ENCODE results near the gene SHROOM3. TPM values are rescaled to one million over a fixed set of nuclear protein-coding genes. Genes with fewer than 3 reads are reported as not detected.

Gene SHROOM3
- total and polyA plus RNA-seq, 2 of the 13 experiments (the other 11 are each of a cell fraction or from before 2014, with no cell fraction given), result 0.01 TPM; not detected in 1

GRCh38 chr4:76585897-76586360, 150.9 kb downstream of the SHROOM3 start:
- no peaks in the 10 kb centered on the region for H3K36me3 ChIP-seq (replicated peaks in 1 of 2; ENCODE audit: control insufficient read depth in 1 of 2, insufficient read depth in 2 of 2, low read length in 2 of 2)
- peak; percentile 7 for DNase-seq (ENCODE audit: low spot score)
- FAIRE-seq, result no peak
- H3K4me2 ChIP-seq (ENCODE audit: low read depth, low read length), result peak overlapping the region; percentile 69
- peak overlapping the region in 1 of 3 experiments; percentile 46; a peak in 1 of 6 replicates for H3K4me3 ChIP-seq (replicated peaks in 1 of 3; ENCODE audit: insufficient read depth in 1 of 3, low read depth in 2 of 3, low read length in 3 of 3)
- no peaks in the 10 kb centered on the region for H3K9me3 ChIP-seq (ENCODE audit: low read length)
- POLR2A ChIA-PET, result no interaction called here
- intact Hi-C loops (cut with micrococcal nuclease; ENCODE audit: unreplicated experiment), result no loop called here
- no peak overlapping the region for H3K27ac ChIP-seq (ENCODE audit: extremely low read length, insufficient read depth, low read length)
- no TSS peak for BruUV-seq (replicated peaks)
- no peak overlapping the region for H2AFZ ChIP-seq (ENCODE audit: low read length)
- no peaks in the 10 kb centered on the region for H4K20me1 ChIP-seq (ENCODE audit: insufficient read depth, low read length)
- peaks cover 3 to 32% of the 10 kb centered on the region in 2 experiments for H3K27me3 ChIP-seq (ENCODE audit: control insufficient read depth in 1 of 2, insufficient read depth in 2 of 2, low read length in 2 of 2)
- peaks cover 13% of the 10 kb centered on the region for H3K4me1 ChIP-seq (ENCODE audit: insufficient read depth, low read length)
- H3K9ac ChIP-seq (ENCODE audit: insufficient read depth, low read depth, low read length), result no peak overlapping the region
- in situ Hi-C loops (cut with HindIII; ENCODE audit: extremely low pct_ligation_motif_present, low pct_unique_long_range_greater_than_20kb), result no loop called here
- CTCF ChIA-PET (ENCODE audit: low intra/inter-chr PET ratio, low total read pairs), result no interaction called here
- no peaks in the 10 kb centered on the region for H3K79me2 ChIP-seq (ENCODE audit: insufficient read depth, low read length)
- peak; percentile 89 for ATAC-seq
- WGBS (ENCODE audit: low lambda C conversion rate), result 5% methylated on average over 12 of the region's 28 CpGs
- TF ChIP-seq NFYB (CRISPR knock-in tag; IDR thresholded peaks at IDR 0.05) (peak; percentile 42; the same call in 1 of the 2 replicates), ZSCAN12 (CRISPR knock-in tag; IDR thresholded peaks at IDR 0.05) (no peak), ATF7 (IDR thresholded peaks at IDR 0.05) (no peak), ATF7 (CRISPR knock-in tag; IDR thresholded peaks at IDR 0.05) (no peak), ZNF121 (CRISPR knock-in tag; IDR thresholded peaks at IDR 0.05) (peak; percentile 62; the same call in 1 of the 2 replicates), POLR2G (IDR thresholded peaks at IDR 0.05; ENCODE audit: low read depth, low read length) (no peak), XRCC5 (optimal IDR thresholded peaks at IDR 0.05; ENCODE audit: low read length) (peak; percentile 39), NFKB2 (CRISPR knock-in tag; IDR thresholded peaks at IDR 0.05; ENCODE audit: borderline replicate concordance) (peak; percentile 30; the same call in 1 of the 2 replicates), UBTF (CRISPR knock-in tag; IDR thresholded peaks at IDR 0.05) (no peak), ZNF556 (CRISPR knock-in tag; IDR thresholded peaks at IDR 0.05; ENCODE audit: borderline replicate concordance) (peak; percentile 99), ZNF687 (CRISPR knock-in tag; IDR thresholded peaks at IDR 0.05) (peak; percentile 53), ZSCAN5A (CRISPR knock-in tag; IDR thresholded peaks at IDR 0.05; ENCODE audit: borderline replicate concordance) (no peak), SALL1 (CRISPR knock-in tag; IDR thresholded peaks at IDR 0.05) (peak; percentile 57), HNRNPLL (IDR thresholded peaks at IDR 0.05; ENCODE audit: low read depth, low read length, poor library complexity, severe bottlenecking) (peak; percentile 30), GABPB1 (CRISPR knock-in tag; IDR thresholded peaks at IDR 0.05) (peak; percentile 63), CTCF (CRISPR knock-in tag; IDR thresholded peaks at IDR 0.05) (peak; percentile 45)

All from HepG2 (cell line).